Measurements from ENCODE around the gene ENPP4.

GRCh38 chr6:46097366-46097765, 32.4 kb upstream of the ENPP4 start:
- no peak for TF ChIP-seq CTCF (IDR thresholded peaks at IDR 0.05)
- TF ChIP-seq POLR2AphosphoS5 (IDR thresholded peaks at IDR 0.05; ENCODE audit: low read depth, low read length): no peak
- no peak for TF ChIP-seq TCF7L2 (IDR thresholded peaks at IDR 0.05; ENCODE audit: low read depth, low read length)
- TF ChIP-seq REST (IDR thresholded peaks at IDR 0.05; ENCODE audit: insufficient read depth in 1 of 2, low read depth in 2 of 2, low read length in 1 of 2): no peak
- TF ChIP-seq SIN3A (IDR thresholded peaks at IDR 0.05; ENCODE audit: borderline replicate concordance, insufficient read depth, low read depth, low read length): no peak

Measured in Panc1 (cell line).